Skeletal muscle satellite cell (primary cell): Measurements from ENCODE around the gene PARN.
"Not testable (repeated sequence)": the region's sequence is repeated elsewhere in the genome, so short reads cannot be mapped to it uniquely, and the experiment has no call there.

ENCODE experiments used
- H3K27me3 ChIP-seq: 2 replicates; pipeline ENCODE4 v1.7.0; 2013; ENCODE audit warnings: low read length; ENCODE audit not compliant: control insufficient read depth, insufficient read depth
- H3K36me3 ChIP-seq: 2 replicates; pipeline ENCODE4 v1.7.0; 2013; ENCODE audit warnings: mild to moderate bottlenecking, control low read depth, low read length; ENCODE audit not compliant: insufficient read depth
- H3K4me1 ChIP-seq: 2 replicates; pipeline ENCODE4 v1.7.0; 2013; ENCODE audit warnings: low read length; ENCODE audit not compliant: control insufficient read depth, insufficient read depth
- H3K4me2 ChIP-seq: 2 replicates; pipeline ENCODE4 v1.7.0; 2013; ENCODE audit warnings: mild to moderate bottlenecking, low read length
- H3K4me3 ChIP-seq: 2 replicates; pipeline ENCODE4 v1.7.0; 2013; ENCODE audit warnings: low read length
- H3K9ac ChIP-seq: 2 replicates; pipeline ENCODE4 v1.7.0; 2013; ENCODE audit warnings: mild to moderate bottlenecking, low read depth, low read length, moderate library complexity
- H3K9me3 ChIP-seq: replicated peaks from 2 replicates; pipeline ENCODE4 v1.7.0; 2013; ENCODE audit warnings: mild to moderate bottlenecking, control low read depth, low read length

The PARN gene

GRCh38 chr16:14650629-14651028 lies 20.6 kb upstream of the PARN start:
- Histone ChIP-seq H3K36me3 (peaks cover 60% of the 10 kb centered on the region), H3K9ac (no peak overlapping the region)

GRCh38 chr16:14649816-14650215 lies 19.8 kb upstream of the PARN start:
- Histone ChIP-seq H3K27me3 (no peaks in the 10 kb centered on the region), H3K4me2 (no peak overlapping the region), H3K4me3 (no peak overlapping the region), H3K4me1 (no peaks in the 10 kb centered on the region), H3K36me3 (peaks cover 64% of the 10 kb centered on the region), H3K9me3 (no peaks in the 10 kb centered on the region), H3K9ac (no peak overlapping the region)

More at GRCh38 chr16:14650629-14651028, 20.6 kb upstream of the PARN start:
- H3K4me2 ChIP-seq = no peak overlapping the region
- no peaks in the 10 kb centered on the region for H3K27me3 ChIP-seq
- H3K9me3 ChIP-seq = no peaks in the 10 kb centered on the region
- H3K4me1 ChIP-seq = no peaks in the 10 kb centered on the region
- no peak overlapping the region for H3K4me3 ChIP-seq

GRCh38 chr16:14641926-14642325 lies 11.9 kb upstream of the PARN start:
- no peaks in the 10 kb centered on the region for H3K27me3 ChIP-seq
- no peaks in the 10 kb centered on the region for H3K4me1 ChIP-seq
- H3K9me3 ChIP-seq = no peaks in the 10 kb centered on the region
- H3K4me2 ChIP-seq = no peak overlapping the region
- H3K4me3 ChIP-seq = no peak overlapping the region
- no peak overlapping the region for H3K9ac ChIP-seq
- H3K36me3 ChIP-seq = peaks cover 45% of the 10 kb centered on the region

GRCh38 chr16:14641206-14641605 lies 11.1 kb upstream of the PARN start:
- no peaks in the 10 kb centered on the region for H3K4me1 ChIP-seq
- no peak overlapping the region for H3K4me3 ChIP-seq
- H3K27me3 ChIP-seq = no peaks in the 10 kb centered on the region
- H3K36me3 ChIP-seq = peaks cover 45% of the 10 kb centered on the region
- H3K4me2 ChIP-seq = no peak overlapping the region
- no peak overlapping the region for H3K9ac ChIP-seq
- no peaks in the 10 kb centered on the region for H3K9me3 ChIP-seq

- Histone ChIP-seq H3K4me1 (no peaks in the 10 kb centered on the region), H3K4me2 (no peak overlapping the region), H3K36me3 (peaks cover 41% of the 10 kb centered on the region), H3K4me3 (no peak overlapping the region), H3K9ac (no peak overlapping the region), H3K27me3 (no peaks in the 10 kb centered on the region), H3K9me3 (no peaks in the 10 kb centered on the region)
Observed at GRCh38 chr16:14640538-14640937, 10.5 kb upstream of the PARN start.

- not testable (repeated sequence) for H3K9me3 ChIP-seq, H3K9ac ChIP-seq, H3K4me3 ChIP-seq, H3K27me3 ChIP-seq
- Histone ChIP-seq H3K36me3 (peaks cover 27% of the 10 kb centered on the region), H3K4me2 (peak overlapping the region; percentile 15), H3K4me1 (peaks cover 15% of the 10 kb centered on the region)
Observed at GRCh38 chr16:14636951-14637240, 6.8 kb upstream of the PARN start.

- Histone ChIP-seq H3K4me1 (peaks cover 16% of the 10 kb centered on the region), H3K4me2 (peak overlapping the region; percentile 27), H3K36me3 (peaks cover 27% of the 10 kb centered on the region)
- not testable (repeated sequence) for H3K27me3 ChIP-seq, H3K9me3 ChIP-seq, H3K4me3 ChIP-seq, H3K9ac ChIP-seq
Observed at GRCh38 chr16:14636179-14636950, 6.3 kb upstream of the PARN start.

GRCh38 chr16:14635395-14636165 lies 5.5 kb upstream of the PARN start:
- Histone ChIP-seq H3K9me3 (no peaks in the 10 kb centered on the region), H3K9ac (no peak overlapping the region), H3K4me1 (peaks cover 16% of the 10 kb centered on the region), H3K4me2 (peak overlapping the region; percentile 6), H3K36me3 (peaks cover 22% of the 10 kb centered on the region), H3K27me3 (no peaks in the 10 kb centered on the region), H3K4me3 (no peak overlapping the region)

- Histone ChIP-seq H3K4me3 (peak overlapping the region; percentile 82), H3K4me2 (peak overlapping the region; percentile 98), H3K36me3 (peaks cover 12% of the 10 kb centered on the region), H3K27me3 (no peaks in the 10 kb centered on the region), H3K9me3 (no peaks in the 10 kb centered on the region), H3K4me1 (peaks cover 20% of the 10 kb centered on the region), H3K9ac (no peak overlapping the region)
Observed at GRCh38 chr16:14634389-14634725, 4.3 kb upstream of the PARN start.

GRCh38 chr16:14632693-14633569 lies 2.9 kb upstream of the PARN start, which contains the start of gene BFAR:
Gene BFAR, plus strand, starts transcription at chr16:14632951. Its CDS starts 11,396 bp downstream, at chr16:14644347.
- H3K36me3 ChIP-seq = peaks cover 2% of the 10 kb centered on the region
- H3K4me1 ChIP-seq = peaks cover 27% of the 10 kb centered on the region
- H3K9ac ChIP-seq = peak within 1 kb of the TSS; percentile 98
- peak within 1 kb of the TSS; percentile 98 for H3K4me2 ChIP-seq
- H3K27me3 ChIP-seq = no peaks in the 10 kb centered on the region
- peak within 1 kb of the TSS; percentile 82 for H3K4me3 ChIP-seq
- H3K9me3 ChIP-seq = no peaks in the 10 kb centered on the region

GRCh38 chr16:14630620-14631330 lies 715 bp upstream of the PARN start:
- Histone ChIP-seq H3K4me2 (peak overlapping the region; percentile 73), H3K4me3 (peak overlapping the region; percentile 98), H3K4me1 (peaks cover 27% of the 10 kb centered on the region), H3K9ac (peak overlapping the region; percentile 99), H3K36me3 (peaks cover 13% of the 10 kb centered on the region)
- H3K27me3 ChIP-seq, H3K9me3 ChIP-seq: not testable (repeated sequence)
